Left ventricle myocardium inferior (tissue), 1 donor: ENCODE results near the gene SLC25A25. TPM values are rescaled to one million over a fixed set of nuclear protein-coding genes. Genes with fewer than 3 reads are reported as not detected.

ENCODE experiments used
- DNase-seq: peaks from one replicate; pipeline ENCODE4 v3.0.0-alpha.2; 2020
- H3K27ac ChIP-seq: fragments of 200-600 bp; replicated peaks from 2 replicates; pipeline ENCODE4 v1.8.0; 2021
- H3K27me3 ChIP-seq: fragments of 200-600 bp; 2 replicates; pipeline ENCODE4 v1.8.0; 2021; ENCODE audit warnings: low read depth
- H3K36me3 ChIP-seq: fragments of 200-600 bp; 2 replicates; pipeline ENCODE4 v1.8.0; 2021
- H3K4me1 ChIP-seq: fragments of 200-600 bp; 2 replicates; pipeline ENCODE4 v1.8.0; 2021
- H3K4me3 ChIP-seq: fragments of 200-600 bp; 2 replicates; pipeline ENCODE4 v1.8.0; 2021; ENCODE audit warnings: mild to moderate bottlenecking, moderate library complexity
- H3K9me3 ChIP-seq: fragments of 200-600 bp; replicated peaks from 2 replicates; pipeline ENCODE4 v1.8.0; 2021
- intact Hi-C: fragments of 100-400 bp; cut with micrococcal nuclease; formaldehyde crosslinking; loops from one replicate; pipeline ENCODE4 v1.11.0; 2022
- total RNA-seq: library from RNA; stranded (reverse); fragmentation: NEBNext Ultra II Directional; extraction: Animal tissue kit (Norgen Biotek cat#: 25700); gene quantifications from one replicate; pipeline ENCODE4 v1.2.1, GENCODE V29; 2021
- TF ChIP-seq, protein P1 (sequence below): fragments of 200-600 bp; IDR thresholded peaks from 2 replicates; pipeline ENCODE4 v1.8.0; 2021; ENCODE audit warnings: antibody characterized with exemption, mild to moderate bottlenecking, borderline replicate concordance
- donor health status: DM: no; HTN: yes; CAD: no; lungs with severe emphysema.

SLC25A25 gene
- total RNA-seq, 1 donor from 2014 or later: 5.4 TPM

DNA sequence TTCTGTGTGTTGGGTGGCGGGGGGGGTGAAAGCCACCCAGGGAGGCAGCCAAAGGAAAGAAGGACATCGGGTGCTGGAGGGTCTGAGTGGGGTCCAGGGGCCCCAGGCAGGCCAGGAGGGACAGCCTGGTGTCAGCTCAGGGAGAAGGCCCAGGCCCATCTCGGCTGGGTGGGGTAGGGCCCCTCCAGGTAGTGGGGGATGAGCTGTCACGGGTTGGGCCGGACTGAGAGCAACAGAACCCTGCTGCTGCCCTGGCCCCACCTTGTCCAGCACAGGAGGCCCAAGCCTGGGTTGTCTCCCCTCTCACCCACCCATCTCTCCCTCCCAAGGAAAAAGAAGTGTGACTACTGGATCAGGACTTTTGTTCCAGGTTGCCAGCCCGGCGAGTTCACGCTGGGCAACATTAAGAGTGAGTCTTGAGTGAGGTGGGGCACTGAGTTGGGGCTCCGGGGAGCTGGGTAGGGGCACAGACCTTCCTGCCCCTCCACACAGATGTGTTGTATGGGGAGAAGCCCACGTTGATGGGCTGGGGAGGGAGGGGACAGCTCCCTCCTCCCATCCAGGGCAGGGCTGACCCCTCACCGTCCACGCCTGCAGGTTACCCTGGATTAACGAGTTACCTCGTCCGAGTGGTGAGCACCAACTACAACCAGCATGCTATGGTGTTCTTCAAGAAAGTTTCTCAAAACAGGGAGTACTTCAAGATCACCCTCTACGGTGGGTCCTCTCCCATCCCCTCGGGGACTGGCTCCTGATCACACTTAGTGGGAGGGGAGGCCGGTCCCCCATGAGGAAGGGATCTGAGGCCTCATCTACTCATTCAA lies 83.5 kb downstream of the SLC25A25 start:
- intact Hi-C loops: no loop called here
- H3K4me3 ChIP-seq: no peak overlapping the region
- no peaks in the 10 kb centered on the region for H3K9me3 ChIP-seq
- no peak for DNase-seq
- H3K4me1 ChIP-seq: peaks cover 27% of the 10 kb centered on the region
- H3K27ac ChIP-seq: no peak overlapping the region
- TF ChIP-seq, protein P1, sequence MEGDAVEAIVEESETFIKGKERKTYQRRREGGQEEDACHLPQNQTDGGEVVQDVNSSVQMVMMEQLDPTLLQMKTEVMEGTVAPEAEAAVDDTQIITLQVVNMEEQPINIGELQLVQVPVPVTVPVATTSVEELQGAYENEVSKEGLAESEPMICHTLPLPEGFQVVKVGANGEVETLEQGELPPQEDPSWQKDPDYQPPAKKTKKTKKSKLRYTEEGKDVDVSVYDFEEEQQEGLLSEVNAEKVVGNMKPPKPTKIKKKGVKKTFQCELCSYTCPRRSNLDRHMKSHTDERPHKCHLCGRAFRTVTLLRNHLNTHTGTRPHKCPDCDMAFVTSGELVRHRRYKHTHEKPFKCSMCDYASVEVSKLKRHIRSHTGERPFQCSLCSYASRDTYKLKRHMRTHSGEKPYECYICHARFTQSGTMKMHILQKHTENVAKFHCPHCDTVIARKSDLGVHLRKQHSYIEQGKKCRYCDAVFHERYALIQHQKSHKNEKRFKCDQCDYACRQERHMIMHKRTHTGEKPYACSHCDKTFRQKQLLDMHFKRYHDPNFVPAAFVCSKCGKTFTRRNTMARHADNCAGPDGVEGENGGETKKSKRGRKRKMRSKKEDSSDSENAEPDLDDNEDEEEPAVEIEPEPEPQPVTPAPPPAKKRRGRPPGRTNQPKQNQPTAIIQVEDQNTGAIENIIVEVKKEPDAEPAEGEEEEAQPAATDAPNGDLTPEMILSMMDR: no peak
- no peaks in the 10 kb centered on the region for H3K27me3 ChIP-seq
- no peaks in the 10 kb centered on the region for H3K36me3 ChIP-seq

DNA sequence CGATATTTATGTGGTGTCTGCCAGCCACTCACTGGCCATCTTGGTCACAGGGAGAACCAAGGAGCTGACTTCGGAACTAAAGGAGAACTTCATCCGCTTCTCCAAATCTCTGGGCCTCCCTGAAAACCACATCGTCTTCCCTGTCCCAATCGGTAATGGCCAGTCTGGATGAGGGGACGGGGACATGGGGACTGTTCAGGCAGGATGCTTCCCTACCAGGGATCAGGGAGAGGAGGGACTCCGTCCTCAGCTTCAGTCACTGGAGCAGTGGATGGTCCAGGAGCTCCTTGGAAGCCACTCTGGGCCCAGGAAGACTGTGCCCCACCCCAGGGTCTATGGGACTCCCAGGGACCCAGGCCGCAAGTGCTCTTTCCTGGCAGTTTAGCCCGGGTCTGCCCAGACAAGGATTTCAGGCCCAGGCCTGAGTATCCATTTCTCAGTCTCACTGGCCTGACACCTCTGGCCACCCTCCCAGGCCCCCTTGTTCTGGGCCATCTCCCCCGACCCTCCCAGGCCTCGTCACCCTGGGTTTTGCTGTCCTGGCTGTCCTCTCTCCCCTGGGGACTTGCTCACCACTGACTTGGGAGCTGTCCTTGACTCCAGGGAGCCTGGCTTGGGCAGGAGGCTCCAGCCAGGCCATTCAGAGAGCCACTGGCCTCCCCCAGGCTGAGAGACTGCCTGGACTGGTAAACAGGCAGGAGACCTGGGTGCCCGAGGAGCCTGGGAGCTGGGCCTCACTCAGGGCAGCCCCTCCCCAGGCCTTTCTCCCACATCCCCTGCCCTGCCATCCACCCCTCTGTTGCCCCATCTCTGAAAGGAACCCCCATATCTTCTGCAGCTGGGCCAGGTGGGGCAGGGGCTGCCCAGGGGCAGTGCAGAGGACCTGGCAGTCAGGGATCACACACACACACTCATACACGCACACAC lies 84.4 kb downstream of the SLC25A25 start:
- H3K27me3 ChIP-seq: no peaks in the 10 kb centered on the region
- H3K27ac ChIP-seq: no peak overlapping the region
- H3K36me3 ChIP-seq: no peaks in the 10 kb centered on the region
- no peak for DNase-seq
- H3K4me3 ChIP-seq: no peak overlapping the region
- H3K9me3 ChIP-seq: no peaks in the 10 kb centered on the region
- H3K4me1 ChIP-seq: peaks cover 27% of the 10 kb centered on the region
- TF ChIP-seq, protein P1: no peak
- intact Hi-C loops: no loop called here

DNA sequence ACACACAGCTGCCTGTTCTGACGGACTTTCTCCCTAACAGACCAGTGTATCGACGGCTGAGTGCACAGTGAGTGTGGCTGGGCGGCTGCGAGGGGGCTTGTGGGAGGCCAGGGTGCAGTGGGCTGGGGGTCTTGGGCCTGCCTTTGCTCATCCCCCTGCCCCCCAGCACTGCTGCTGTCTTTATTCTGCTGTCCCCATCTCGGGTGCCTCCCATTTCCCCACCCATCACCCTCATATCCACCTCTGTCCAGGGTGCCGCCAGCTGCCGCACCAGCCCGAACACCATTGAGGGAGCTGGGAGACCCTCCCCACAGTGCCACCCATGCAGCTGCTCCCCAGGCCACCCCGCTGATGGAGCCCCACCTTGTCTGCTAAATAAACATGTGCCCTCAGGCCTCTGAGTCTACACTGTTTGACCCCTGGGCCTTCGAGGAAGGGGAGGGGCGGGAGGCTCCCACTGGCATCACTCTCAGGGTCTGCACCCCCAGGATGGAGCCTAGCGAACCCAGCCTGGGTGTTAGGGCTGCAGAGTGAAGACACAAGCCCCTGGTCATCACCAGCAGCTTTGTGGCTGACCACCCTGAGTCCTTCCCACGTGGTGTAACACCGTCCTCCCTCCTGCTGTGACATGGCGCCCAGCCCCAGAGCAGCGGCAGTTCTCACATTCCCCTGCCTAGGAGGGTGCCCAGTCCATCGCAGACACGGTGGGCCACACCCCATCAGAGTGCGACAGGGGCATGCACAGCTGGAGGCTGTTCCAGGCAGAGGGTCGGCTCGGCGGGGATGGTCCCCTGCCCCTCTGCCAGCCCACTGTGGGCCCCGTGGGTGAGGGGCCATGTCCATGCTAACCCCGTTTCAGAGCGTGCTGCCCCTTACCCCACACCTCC lies 85.3 kb downstream of the SLC25A25 start:
- no peaks in the 10 kb centered on the region for H3K36me3 ChIP-seq
- TF ChIP-seq, protein P1: no peak
- peaks cover 26% of the 10 kb centered on the region for H3K4me1 ChIP-seq
- intact Hi-C loops: no loop called here
- no peak overlapping the region for H3K27ac ChIP-seq
- no peaks in the 10 kb centered on the region for H3K9me3 ChIP-seq
- no peak overlapping the region for H3K4me3 ChIP-seq
- H3K27me3 ChIP-seq: no peaks in the 10 kb centered on the region
- no peak for DNase-seq

DNA sequence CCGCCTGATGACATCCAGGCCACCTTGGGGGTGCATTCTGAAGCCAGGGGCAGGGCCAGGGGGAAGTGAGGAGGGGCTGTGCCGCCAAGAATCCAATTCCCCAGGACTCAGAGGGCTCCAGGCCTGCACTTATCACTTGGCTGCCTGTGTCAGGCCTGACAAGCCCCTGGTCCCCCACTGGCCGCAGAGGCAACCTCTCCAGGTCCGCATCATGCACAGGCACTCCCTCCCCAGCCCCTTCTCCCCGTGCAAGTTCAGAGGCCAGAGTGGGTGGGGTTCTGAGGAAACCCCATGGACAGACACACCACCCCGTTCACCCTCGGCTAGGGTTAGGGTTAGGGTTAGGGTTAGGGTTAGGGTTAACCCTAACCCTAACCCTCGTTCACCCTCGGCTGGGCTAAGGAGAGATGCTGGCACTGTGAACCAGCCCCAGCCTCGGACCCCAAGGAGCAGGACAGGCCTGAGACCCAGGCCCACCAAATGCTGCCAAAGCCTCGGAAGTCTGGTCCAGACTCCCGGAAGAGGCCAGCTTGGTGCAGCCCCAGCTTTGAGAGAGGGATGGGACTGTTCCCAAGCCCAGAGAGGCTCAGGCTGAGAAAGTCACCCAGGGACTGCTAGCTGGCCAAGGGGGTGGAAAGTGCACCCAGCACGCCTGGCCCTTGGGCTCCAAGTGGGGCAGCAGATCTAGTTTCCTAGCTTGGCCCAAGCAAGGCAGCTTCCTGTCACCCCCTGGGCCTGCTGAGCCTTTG lies 86.1 kb downstream of the SLC25A25 start:
- Histone ChIP-seq H3K4me3 (no peak overlapping the region), H3K27ac (no peak overlapping the region), H3K4me1 (peaks cover 18% of the 10 kb centered on the region), H3K9me3 (no peaks in the 10 kb centered on the region), H3K36me3 (no peaks in the 10 kb centered on the region), H3K27me3 (no peaks in the 10 kb centered on the region)
- intact Hi-C loops: no loop called here
- DNase-seq: no peak
- TF ChIP-seq, protein P1: no peak
